HEK293 (cell line): ENCODE data around the gene NFATC2IP.

Experiments used
- CTCF ChIA-PET: fragments of 350-600 bp; formaldehyde crosslinking; extraction: SDS; loops from one replicate; lab custom pipeline; 2021; ENCODE audit warnings: antibody characterized with exemption; lab: Yijun Ruan, JAX
- POLR2A ChIA-PET: fragments of 300-600 bp; formaldehyde crosslinking; extraction: SDS; loops from one replicate; lab custom pipeline; 2020; ENCODE audit warnings: antibody characterized with exemption, inconsistent platforms; lab: Yijun Ruan, JAX
- H3K27ac ChIP-seq: fragments of 200-500 bp; sonication (Bioruptor generic); 2 replicates; pipeline ENCODE4 v1.5.1; 2014; ENCODE audit warnings: low read depth, low read length, control low read depth, inconsistent platforms; ENCODE audit errors: extremely low read depth
- H3K36me3 ChIP-seq, 2 experiments: fragments of 200-500 bp in 1 of 2; sonication (Bioruptor generic) in 1 of 2; 1 replicate in 1 of 2; 2 replicates in 1 of 2; pipeline ENCODE4 v1.5.1; 2014 to 2017; ENCODE audit warnings: inconsistent platforms in 2 of 2, low read length in 2 of 2; ENCODE audit not compliant: control insufficient read depth in 2 of 2, insufficient read depth in 1 of 2
- H3K4me1 ChIP-seq: fragments of 200-500 bp; sonication (Bioruptor generic); 2 replicates; pipeline ENCODE4 v1.5.1; 2014; ENCODE audit warnings: mild to moderate bottlenecking, low read length, inconsistent platforms; ENCODE audit not compliant: control insufficient read depth, insufficient read depth
- H3K4me3 ChIP-seq: 2 replicates; pipeline ENCODE4 v1.5.1; 2011; ENCODE audit warnings: low read depth, mild to moderate bottlenecking, control low read depth, low read length, moderate library complexity
- H3K9me3 ChIP-seq: fragments of 200-500 bp; sonication (Bioruptor generic); 2 replicates; pipeline ENCODE4 v1.5.1; 2014; ENCODE audit warnings: low read depth, low read length, inconsistent platforms; ENCODE audit not compliant: control insufficient read depth, insufficient read depth
- AEBP2 ChIP-seq: fragments of 450-650 bp; formaldehyde crosslinking; IDR thresholded peaks from 2 replicates; pipeline ENCODE4 v1.5.1; 2016; ENCODE audit warnings: missing biosample characterization, missing genetic modification characterization, borderline replicate concordance
- ELK4 ChIP-seq: IDR thresholded peaks from 2 replicates; pipeline ENCODE4 v1.6.1; 2011; ENCODE audit warnings: mild to moderate bottlenecking, low read depth, low read length, borderline replicate concordance
- HOXC10 ChIP-seq: sonication (generic); formaldehyde crosslinking; IDR thresholded peaks from 2 replicates; pipeline ENCODE4 v1.8.1; 2023; ENCODE audit warnings: mild to moderate bottlenecking, missing genetic modification reagents
- ZBTB10 ChIP-seq: fragments of 450-650 bp; formaldehyde crosslinking; IDR thresholded peaks from 2 replicates; pipeline ENCODE4 v1.5.1; 2016; ENCODE audit warnings: missing biosample characterization, missing genetic modification characterization
- ZBTB48 ChIP-seq: fragments of 450-650 bp; formaldehyde crosslinking; IDR thresholded peaks from 2 replicates; pipeline ENCODE4 v1.5.1; 2016; ENCODE audit warnings: missing biosample characterization, missing genetic modification characterization
- ZNF133 ChIP-seq: fragments of 450-650 bp; formaldehyde crosslinking; IDR thresholded peaks from 2 replicates; pipeline ENCODE4 v1.5.1; 2016; ENCODE audit warnings: missing biosample characterization, missing genetic modification characterization
- ZNF239 ChIP-seq: fragments of 450-650 bp; formaldehyde crosslinking; IDR thresholded peaks from 2 replicates; pipeline ENCODE4 v1.5.1; 2016; ENCODE audit warnings: missing biosample characterization, missing genetic modification characterization
- ZNF266 ChIP-seq: fragments of 450-650 bp; formaldehyde crosslinking; IDR thresholded peaks from 2 replicates; pipeline ENCODE4 v1.5.1; 2016; ENCODE audit warnings: missing biosample characterization, missing genetic modification characterization, low read depth
- ZNF366 ChIP-seq: fragments of 450-650 bp; formaldehyde crosslinking; conservative IDR thresholded peaks from 2 replicates; pipeline ENCODE4 v1.5.1; 2016; ENCODE audit warnings: missing biosample characterization, missing genetic modification characterization
- ZNF514 ChIP-seq: fragments of 450-650 bp; formaldehyde crosslinking; IDR thresholded peaks from 2 replicates; pipeline ENCODE4 v1.5.1; 2016; ENCODE audit warnings: missing biosample characterization, missing genetic modification characterization
- ZNF544 ChIP-seq: fragments of 450-650 bp; formaldehyde crosslinking; IDR thresholded peaks from 2 replicates; pipeline ENCODE4 v1.5.0; 2017; ENCODE audit warnings: missing biosample characterization, missing genetic modification characterization
- ZNF561 ChIP-seq: fragments of 450-650 bp; IDR thresholded peaks from 2 replicates; pipeline ENCODE4 v1.5.1; 2018; ENCODE audit warnings: missing biosample characterization, missing genetic modification characterization, borderline replicate concordance
- ZNF660 ChIP-seq: fragments of 450-650 bp; IDR thresholded peaks from 2 replicates; pipeline ENCODE4 v1.5.1; 2018; ENCODE audit warnings: missing biosample characterization, mild to moderate bottlenecking, missing genetic modification characterization
- ZNF664 ChIP-seq: fragments of 450-650 bp; formaldehyde crosslinking; IDR thresholded peaks from 2 replicates; pipeline ENCODE4 v1.5.1; 2016; ENCODE audit warnings: missing biosample characterization, missing genetic modification characterization
- ZNF785 ChIP-seq: fragments of 450-650 bp; formaldehyde crosslinking; IDR thresholded peaks from 2 replicates; pipeline ENCODE4 v1.5.1; 2016; ENCODE audit warnings: missing biosample characterization, missing genetic modification characterization
- ZNF791 ChIP-seq: fragments of 450-650 bp; formaldehyde crosslinking; IDR thresholded peaks from 2 replicates; pipeline ENCODE4 v1.5.1; 2016; ENCODE audit warnings: missing biosample characterization, missing genetic modification characterization
- TF ChIP-seq, protein P1 (sequence below): fragments of 450-650 bp; formaldehyde crosslinking; IDR thresholded peaks from 2 replicates; pipeline ENCODE4 v1.5.1; 2016; ENCODE audit warnings: missing biosample characterization, missing genetic modification characterization
- TF ChIP-seq, protein P2 (sequence below): fragments of 450-650 bp; formaldehyde crosslinking; IDR thresholded peaks from 2 replicates; pipeline ENCODE4 v1.5.1; 2016; ENCODE audit warnings: missing biosample characterization, missing genetic modification characterization

Gene NFATC2IP

GRCh38 chr16:28989363-28989762, 38.6 kb downstream of the NFATC2IP start:
- CTCF ChIA-PET = interaction anchor here (0.9 kb wide), 1 partner anchor 12 kb away, joined by 4 read pairs; no protein-coding TSS in a partner anchor

DNA sequence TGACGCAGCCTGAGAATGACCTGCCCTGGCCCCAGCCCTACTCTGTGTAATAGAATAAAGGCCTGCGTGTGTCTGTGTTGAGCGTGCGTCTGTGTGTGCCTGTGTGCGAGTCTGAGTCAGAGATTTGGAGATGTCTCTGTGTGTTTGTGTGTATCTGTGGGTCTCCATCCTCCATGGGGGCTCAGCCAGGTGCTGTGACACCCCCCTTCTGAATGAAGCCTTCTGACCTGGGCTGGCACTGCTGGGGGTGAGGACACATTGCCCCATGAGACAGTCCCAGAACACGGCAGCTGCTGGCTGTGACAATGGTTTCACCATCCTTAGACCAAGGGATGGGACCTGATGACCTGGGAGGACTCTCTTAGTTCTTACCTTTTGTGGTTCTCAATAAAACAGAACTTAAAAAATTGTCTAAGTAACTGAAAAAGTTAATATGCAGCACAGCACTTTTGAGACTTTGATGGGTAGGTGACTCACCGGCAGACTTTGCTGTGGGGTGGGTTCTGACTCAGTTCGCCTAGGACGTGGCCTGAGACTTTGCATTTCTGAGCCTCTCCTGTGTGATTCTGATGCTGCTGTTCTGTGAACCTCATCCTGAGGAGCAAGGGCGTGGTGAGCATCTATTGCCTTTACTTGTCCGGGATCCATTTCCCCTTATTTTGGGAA, 39.8 kb downstream of the NFATC2IP start:
- H3K27ac ChIP-seq = no peak overlapping the region
- CTCF ChIA-PET = no interaction called here
- H3K4me1 ChIP-seq = no peaks in the 10 kb centered on the region
- TF ChIP-seq, protein P1, sequence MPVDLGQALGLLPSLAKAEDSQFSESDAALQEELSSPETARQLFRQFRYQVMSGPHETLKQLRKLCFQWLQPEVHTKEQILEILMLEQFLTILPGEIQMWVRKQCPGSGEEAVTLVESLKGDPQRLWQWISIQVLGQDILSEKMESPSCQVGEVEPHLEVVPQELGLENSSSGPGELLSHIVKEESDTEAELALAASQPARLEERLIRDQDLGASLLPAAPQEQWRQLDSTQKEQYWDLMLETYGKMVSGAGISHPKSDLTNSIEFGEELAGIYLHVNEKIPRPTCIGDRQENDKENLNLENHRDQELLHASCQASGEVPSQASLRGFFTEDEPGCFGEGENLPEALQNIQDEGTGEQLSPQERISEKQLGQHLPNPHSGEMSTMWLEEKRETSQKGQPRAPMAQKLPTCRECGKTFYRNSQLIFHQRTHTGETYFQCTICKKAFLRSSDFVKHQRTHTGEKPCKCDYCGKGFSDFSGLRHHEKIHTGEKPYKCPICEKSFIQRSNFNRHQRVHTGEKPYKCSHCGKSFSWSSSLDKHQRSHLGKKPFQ = no peak
- TF ChIP-seq ZBTB48 = no peak
- H3K4me3 ChIP-seq = no peak overlapping the region
- peaks cover 0 to 17% of the 10 kb centered on the region in 2 experiments; a peak in 2 of 3 replicates for H3K36me3 ChIP-seq
- POLR2A ChIA-PET = no interaction called here
- no peaks in the 10 kb centered on the region for H3K9me3 ChIP-seq

More at GRCh38 chr16:28989363-28989762, 38.6 kb downstream of the NFATC2IP start:
- no peak overlapping the region for H3K27ac ChIP-seq
- POLR2A ChIA-PET = no interaction called here
- H3K4me3 ChIP-seq = no peak overlapping the region
- H3K4me1 ChIP-seq = no peaks in the 10 kb centered on the region
- TF ChIP-seq HOXC10 (CRISPR knock-in tag) = no peak
- TF ChIP-seq, protein P2, sequence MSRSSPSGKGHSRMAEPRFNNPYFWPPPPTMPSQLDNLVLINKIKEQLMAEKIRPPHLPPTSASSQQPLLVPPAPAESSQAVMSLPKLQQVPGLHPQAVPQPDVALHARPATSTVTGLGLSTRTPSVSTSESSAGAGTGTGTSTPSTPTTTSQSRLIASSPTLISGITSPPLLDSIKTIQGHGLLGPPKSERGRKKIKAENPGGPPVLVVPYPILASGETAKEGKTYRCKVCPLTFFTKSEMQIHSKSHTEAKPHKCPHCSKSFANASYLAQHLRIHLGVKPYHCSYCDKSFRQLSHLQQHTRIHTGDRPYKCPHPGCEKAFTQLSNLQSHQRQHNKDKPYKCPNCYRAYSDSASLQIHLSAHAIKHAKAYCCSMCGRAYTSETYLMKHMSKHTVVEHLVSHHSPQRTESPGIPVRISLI (tag by site-specific recombination) = no peak
- TF ChIP-seq ZNF514 = no peak
- TF ChIP-seq ZNF133 (tag by site-specific recombination) = no peak
- no peak for TF ChIP-seq ZNF366 (tag by site-specific recombination)
- no peak for TF ChIP-seq AEBP2 (tag by site-specific recombination)
- no peak for TF ChIP-seq ZNF266 (tag by site-specific recombination)
- TF ChIP-seq ZNF664 (tag by site-specific recombination) = no peak
- no peak for TF ChIP-seq ZNF785 (tag by site-specific recombination)
- no peak for TF ChIP-seq ZNF561 (tag by site-specific recombination)
- no peak for TF ChIP-seq ELK4
- no peak for TF ChIP-seq ZNF791
- TF ChIP-seq ZBTB10 (tag by site-specific recombination) = no peak
- TF ChIP-seq ZNF660 (tag by site-specific recombination) = no peak
- TF ChIP-seq ZNF239 (tag by site-specific recombination) = no peak
- TF ChIP-seq ZNF544 (tag by site-specific recombination) = no peak
- TF ChIP-seq, all 188 proteins: peak for 0
- Histone ChIP-seq H3K36me3 (peaks cover 0 to 20% of the 10 kb centered on the region in 2 experiments; a peak in 2 of 3 replicates), H3K9me3 (no peaks in the 10 kb centered on the region)
